ENCODE results near the gene NEO1.

The NEO1 gene

DNA sequence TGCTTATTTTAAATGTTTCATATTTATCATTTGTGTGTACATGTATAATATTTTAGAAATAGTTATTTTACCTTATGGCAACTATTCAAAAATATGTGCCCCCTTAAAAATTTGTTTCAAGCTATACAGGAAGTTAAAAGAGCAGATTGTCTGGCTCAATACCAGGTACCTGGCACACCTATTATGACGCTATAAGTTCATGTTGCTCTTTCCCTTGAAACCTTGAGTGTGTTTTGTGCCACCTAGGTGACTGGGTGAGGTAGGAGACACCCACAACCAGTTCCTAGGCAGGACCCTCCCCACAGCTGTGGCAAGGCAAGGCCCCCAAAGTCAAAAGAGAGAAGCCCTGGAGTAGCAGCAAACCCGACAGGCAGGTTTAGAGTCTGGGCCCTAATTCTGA lies 20.6 kb upstream of the NEO1 start:
- DNase-seq: no peak
- ATAC-seq: no peak

DNA sequence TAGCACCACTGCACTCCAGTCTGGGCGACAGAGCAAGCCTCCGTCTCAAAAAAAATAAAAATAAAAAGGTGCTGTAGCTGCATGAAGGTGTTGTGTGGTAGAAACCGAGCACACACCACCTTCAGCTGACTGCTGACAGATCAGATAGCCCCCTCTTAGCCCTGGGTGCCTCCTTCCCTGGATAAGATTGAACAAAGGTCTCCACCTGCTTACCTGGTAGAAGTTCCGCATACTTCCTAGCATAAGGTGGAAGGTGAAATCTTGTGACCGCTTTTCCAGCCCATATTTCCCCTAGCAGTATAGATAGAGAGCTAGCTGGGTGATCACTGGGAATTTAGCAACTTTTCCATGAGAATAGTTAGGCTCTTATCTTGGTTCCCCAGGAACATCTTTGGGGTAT lies 18.7 kb upstream of the NEO1 start:
- no peak for DNase-seq
- ATAC-seq: no peak

DNA sequence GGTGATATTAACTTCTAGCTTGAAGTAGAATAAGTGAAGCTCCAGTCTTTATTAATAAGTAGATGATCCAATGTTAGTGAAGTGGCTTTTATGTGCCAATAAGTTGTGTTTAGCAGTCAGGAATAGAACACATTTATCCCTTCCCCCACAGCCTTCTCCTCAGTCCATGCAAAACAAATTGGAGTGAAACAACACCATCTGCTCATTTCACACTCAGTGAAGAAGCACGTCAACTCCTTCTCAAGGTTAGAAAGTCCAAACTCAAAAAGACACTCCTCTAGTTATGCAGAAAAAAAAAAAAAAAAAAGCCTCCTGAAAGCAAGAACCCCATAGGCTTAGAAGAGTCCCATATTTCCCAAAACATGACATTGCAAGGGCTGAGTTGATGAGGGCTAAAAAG lies 18.0 kb upstream of the NEO1 start:
- ATAC-seq (no peak), DNase-seq (no peak)

DNA sequence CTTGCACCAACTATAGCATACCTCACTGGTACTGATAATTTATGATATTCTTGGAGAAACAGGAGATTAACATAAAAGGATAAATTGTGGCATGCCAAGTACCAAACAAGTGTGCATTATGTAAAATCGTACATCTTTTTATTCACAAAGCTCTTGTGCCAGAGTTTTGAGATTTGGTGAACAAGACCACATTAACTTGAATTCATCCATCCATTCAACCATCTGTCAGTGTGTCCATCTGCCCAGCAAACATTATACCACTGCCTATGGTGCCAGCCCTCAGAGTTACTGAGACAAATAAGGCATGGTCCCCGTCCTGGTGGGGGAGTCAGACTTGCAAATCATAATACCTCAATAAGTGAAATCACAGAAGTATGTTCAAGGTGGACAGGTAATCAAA lies 17.0 kb upstream of the NEO1 start:
- ATAC-seq (no peak), DNase-seq (no peak)

DNA sequence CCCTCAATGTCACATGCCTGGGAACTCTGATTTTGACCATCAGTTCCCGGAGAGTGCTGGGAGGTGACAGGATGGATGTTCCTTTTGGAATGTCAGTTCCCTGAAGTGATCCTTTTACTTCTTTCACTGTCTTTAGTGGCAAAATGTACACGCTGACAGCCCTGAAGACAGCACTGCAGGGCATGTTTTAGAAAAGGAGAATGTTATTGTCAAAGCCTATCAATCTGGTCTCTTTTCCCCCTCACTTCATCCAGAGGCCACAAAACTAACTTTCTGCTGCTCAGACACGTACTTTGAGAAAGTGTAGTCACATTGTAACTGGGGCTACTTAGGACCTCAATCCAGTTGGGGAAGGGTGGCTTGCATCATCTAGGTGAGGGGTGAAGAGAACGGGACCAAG lies 14.0 kb upstream of the NEO1 start:
- no peak for DNase-seq
- ATAC-seq: no peak

DNA sequence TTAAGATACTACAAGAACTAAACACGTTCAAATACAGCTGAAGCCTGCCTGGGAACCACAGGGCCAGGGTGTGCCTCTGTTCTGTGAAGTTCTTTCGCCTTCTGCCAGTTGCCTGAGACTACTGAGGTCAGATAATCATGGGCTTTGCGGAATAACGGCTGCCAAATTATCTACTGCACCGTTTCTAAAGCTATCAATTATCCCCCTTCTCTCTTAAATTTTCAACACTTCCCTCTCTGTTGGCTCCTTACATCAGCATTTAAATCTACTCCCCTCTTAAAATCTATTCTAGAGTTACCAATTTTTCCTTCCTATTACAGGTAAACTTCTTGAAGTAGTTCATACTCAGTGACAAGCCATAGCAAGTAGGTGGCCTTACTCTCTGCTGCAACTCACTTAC lies 6.2 kb upstream of the NEO1 start:
- DNase-seq (no peak), ATAC-seq (no peak)

- ATAC-seq (no peak), DNase-seq (no peak)
Measured at GRCh38 chr15:73047882-73048281, 4.4 kb upstream of the NEO1 start.

DNA sequence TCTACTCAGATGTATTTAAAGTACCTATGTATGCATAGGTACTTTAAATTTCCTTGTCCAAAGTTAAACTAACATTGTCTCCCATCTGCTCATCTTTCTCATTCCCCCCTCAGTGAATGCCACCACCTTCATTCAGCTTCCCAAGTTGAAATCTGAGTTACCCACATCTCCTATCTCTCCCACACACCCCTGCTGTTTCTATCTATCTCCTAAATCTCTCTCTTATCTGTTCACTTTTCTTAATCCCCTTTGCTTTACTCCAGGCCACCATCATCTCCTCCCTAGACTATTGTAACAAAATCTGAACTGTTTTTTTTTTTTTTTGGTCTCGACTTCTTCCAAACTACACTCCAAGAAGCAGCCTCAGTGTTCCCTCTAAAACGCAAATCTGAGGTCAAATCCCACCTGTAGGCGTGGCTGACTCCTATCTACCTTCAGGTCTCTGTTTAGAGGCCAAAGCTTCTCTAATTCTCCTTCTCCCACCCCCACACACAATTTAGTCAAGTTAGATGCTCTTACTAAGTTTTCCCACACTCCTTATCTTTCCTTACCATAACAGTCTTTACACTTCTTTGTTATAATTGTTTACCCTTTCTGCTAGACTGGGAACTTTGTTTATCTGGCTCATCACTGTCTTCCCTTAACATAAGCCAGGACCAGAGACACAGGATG lies 3.5 kb upstream of the NEO1 start:
- DNase-seq (no peak), ATAC-seq (no peak)

- DNase-seq: no peak
- ATAC-seq: no peak
Measured at GRCh38 chr15:73049564-73050215, 2.6 kb upstream of the NEO1 start.

DNA sequence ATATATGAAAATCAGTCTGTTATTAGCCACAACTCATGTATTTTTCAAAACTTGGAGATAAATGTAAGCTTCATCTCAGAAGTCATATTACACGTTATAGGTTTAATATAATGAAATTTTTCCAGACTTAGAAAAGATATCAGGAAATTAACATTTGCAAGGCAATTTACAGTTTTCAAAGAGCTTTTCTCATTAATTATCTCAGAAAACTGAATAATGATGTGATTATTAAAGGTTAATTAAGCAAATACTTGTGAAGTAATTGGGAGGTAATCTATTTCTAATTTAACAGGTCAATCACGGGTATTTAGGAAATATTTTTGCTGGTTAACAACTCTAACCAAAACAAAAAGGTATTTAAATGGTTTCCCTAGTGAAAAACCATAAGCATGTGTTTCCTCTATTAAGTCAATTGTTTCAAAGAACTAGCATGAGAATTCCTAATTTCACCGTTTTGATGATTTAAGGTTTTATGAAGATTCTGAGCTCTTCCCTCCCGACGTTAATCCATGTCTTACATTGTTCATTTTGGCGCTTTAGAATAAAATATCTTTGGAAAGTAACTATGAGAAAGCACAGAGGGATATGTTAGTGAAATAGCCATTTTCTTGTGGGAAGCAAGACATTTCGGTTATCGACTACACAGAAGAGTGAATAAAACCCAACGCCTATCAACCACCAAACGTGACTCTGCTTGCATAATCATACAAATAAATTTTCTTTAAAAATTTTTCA lies 1.5 kb upstream of the NEO1 start:
- no peak for DNase-seq
- ATAC-seq: no peak

DNA sequence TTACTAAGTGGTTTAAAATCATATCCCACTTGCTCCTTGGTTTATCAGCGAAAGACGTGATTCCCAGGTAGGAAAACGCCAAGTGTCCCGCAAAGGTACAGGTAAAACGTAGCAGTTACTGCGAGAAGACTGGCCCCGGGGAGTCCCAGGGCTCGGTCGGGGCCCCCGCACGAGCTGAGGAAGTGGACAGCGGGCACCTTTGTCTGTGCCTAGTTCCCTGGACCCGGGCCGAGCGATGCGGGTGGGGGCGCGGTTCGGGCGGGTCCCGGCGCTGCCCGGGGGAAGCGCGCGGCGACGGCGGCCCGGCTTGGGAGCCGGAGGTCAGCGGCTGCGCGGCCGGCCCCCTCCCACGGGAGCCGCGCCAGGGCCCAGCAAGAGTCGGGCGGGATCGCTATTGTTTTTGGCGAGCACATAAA lies 864 bp upstream of the NEO1 start:
- DNase-seq (peak; percentile 24), ATAC-seq (no peak)

GRCh38 chr15:73052653-73053397 lies 562 bp downstream of the NEO1 start:
- peak; percentile 22 for DNase-seq
- ATAC-seq: no peak

GRCh38 chr15:73053398-73053723 lies 1.1 kb downstream of the NEO1 start:
- ATAC-seq: no peak

DNA sequence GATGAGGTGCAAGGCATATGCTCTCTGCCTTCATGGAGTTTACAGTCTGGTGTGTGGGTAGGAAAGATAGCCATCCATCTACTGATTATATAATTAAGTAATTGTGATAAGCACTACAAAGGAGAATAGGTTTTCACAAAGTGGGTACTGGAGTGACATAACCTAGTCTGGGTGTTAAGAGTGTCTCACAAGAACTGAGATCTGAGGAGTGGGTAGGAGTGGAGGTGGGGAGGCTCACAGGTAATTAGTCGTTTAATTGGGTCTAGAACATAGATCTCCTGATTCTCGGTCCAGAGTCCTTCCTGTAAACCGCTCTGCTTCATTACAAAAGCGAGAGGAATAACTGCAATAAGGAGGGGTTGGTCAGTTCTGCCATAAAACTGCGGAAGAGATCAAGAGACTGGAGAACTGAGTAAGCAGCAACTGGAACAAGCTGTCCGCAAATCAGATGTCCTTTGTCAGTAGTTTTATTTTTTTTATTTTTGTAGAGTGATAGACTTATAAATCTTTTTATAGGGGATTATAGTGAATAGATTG lies 2.2 kb downstream of the NEO1 start:
- DNase-seq (no peak), ATAC-seq (no peak)

More at GRCh38 chr15:73053398-73053723, 1.1 kb downstream of the NEO1 start:
- DNase-seq: no peak

- no peak for DNase-seq
- ATAC-seq: no peak
Measured at GRCh38 chr15:73056460-73056859, 4.2 kb downstream of the NEO1 start.

DNA sequence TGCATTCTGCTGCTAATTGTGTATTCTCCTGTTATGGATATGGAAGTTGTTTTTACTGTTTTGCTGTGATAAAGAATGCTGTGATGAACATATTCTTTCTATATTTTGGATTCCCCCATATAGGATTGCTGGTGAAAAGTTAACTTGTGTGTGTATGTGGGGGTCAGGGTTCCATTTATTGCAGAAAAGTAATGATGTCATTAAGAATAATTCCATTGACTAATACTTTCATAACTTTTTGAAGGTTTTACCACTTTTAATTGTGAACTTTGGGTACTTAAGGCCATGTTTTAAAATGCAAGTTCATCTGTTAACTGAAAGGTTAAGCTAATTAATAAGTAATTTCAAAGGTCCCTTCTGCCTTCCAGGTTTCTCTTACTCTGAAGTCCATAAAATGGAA lies 6.2 kb downstream of the NEO1 start:
- no peak for ATAC-seq
- no peak for DNase-seq

DNA sequence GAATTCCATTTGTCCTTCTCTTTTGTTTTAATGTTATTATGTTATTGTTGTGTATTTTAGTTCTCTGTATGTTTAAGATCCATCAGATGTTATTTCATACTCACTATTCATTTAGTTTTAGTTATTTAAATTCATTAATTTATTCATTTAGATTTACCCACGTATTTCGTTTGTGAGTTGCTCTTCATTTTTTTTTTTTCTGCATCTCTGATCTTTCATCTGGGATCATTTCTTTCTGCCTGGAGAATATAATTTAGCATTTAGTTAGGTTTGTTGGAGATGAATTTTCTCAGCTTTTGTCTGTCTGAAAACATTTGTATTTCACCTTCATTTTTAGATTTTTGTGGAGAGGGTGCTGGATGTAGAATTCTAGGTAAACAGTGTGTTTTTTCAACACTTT lies 12.9 kb downstream of the NEO1 start:
- no peak for DNase-seq
- ATAC-seq: no peak

GRCh38 chr15:73069109-73069508 lies 16.8 kb downstream of the NEO1 start:
- no peak for ATAC-seq
- no peak for DNase-seq

DNA sequence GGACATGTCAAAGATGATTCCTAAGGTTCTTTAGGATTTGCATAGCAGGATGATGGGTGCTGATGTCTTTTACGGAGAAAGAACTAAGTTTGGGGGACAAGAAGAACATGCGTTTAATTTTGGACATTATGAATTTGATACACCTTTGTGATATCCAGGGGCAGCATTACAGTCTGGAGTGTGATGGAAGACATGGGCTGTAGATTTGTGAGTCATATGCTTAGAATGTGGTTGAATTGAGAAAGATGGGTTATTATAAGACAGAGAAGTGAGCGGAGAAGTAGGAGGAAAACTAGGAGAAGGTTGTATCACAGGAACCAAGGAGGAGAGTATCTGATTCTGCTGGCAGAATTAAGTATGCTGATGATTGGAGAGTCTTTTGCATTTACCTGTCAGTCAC lies 20.6 kb downstream of the NEO1 start:
- ATAC-seq: no peak
- no peak for DNase-seq

DNA sequence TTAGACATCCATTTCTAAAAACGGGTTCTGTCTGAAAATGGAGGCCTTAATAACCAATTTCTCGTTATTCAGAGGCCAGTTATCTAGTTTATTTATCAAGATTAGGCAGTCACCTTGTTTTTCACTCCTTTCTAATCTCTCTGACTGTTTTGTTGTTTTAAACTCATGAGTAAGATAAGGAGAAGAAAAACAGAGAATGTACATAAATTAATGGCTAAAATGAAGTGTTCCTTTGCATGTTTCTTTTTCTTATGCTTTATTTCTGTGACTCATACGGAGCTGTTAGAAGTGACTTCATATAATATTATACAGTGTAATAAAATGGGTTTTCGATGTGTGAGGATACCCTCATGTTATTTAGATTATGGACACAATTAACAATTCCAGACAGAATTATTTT lies 22.0 kb downstream of the NEO1 start:
- ATAC-seq (no peak), DNase-seq (no peak)

DNA sequence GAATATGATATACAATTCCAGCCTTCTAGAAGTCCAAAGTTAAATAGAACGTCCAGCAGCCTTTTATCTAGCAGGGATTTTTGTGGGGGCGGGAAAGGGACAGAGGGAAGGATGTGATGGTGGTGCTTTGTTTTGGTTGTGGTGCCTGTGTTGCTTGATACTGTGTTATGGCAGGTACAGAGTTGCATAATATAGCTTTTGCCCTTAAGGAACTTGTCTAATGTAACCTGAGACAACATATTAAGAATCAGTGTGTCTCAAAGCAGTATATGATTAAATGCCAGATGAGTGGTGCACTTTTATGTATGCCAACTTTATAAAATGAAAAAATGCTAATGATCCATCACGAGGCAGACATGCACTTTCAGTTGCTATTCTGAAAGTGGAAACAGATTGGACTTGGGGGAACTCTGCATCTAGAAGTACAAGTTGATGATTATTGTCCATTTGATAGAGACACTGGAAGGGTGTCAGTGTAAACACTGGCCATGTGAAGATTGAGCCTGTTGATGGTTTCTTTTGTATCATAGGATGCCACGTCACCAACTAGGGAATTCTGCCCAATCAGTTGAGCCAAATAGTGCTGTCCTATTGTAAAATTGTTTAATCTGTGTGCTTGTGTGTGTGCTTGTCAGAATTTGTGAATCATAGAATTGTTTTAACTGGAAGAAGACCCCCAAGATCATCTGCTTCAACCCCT lies 23.0 kb downstream of the NEO1 start:
- ATAC-seq (no peak), DNase-seq (no peak)

GRCh38 chr15:73078291-73078690 lies 26.0 kb downstream of the NEO1 start:
- DNase-seq (no peak), ATAC-seq (no peak)

Data from stimulated activated naive CD8-positive, alpha-beta T cell treated with anti-CD3 and anti-CD28 coated beads, Interleukin-15, Interleukin-2, amounts not matched to agents 100 U/mL and 50 U/mL, for 24 hours (primary cell).